GM20431 (cell line): Measurements from ENCODE around the gene SRRM5.
"Not testable (repeated sequence)": the region's sequence is repeated elsewhere in the genome, so short reads cannot be mapped to it uniquely, and the experiment has no call there.

Experiments used
- in situ Hi-C: fragments of 300-500 bp; cut with MseI, MboI; formaldehyde crosslinking; loops from one replicate; pipeline ENCODE4 v1.15.0; 2020; ENCODE audit warnings: low sequenced_read_pairs; ENCODE audit not compliant: unreplicated experiment

SRRM5 gene

GRCh38 chr19:43611788-43612187, at the start of gene SRRM5:
Gene SRRM5 (plus strand): TSS chr19:43612088. CDS start chr19:43612122, 34 bp downstream.
- in situ Hi-C loops = no loop called here

GRCh38 chr19:43562226-43562697, 49.6 kb upstream of the SRRM5 start:
- in situ Hi-C loops = no loop called here

GRCh38 chr19:43562698-43563241, 49.1 kb upstream of the SRRM5 start:
- in situ Hi-C loops = no loop called here

- in situ Hi-C loops = no loop called here
Measured at GRCh38 chr19:43563816-43564457, 48.0 kb upstream of the SRRM5 start.

GRCh38 chr19:43564800-43565199, 47.1 kb upstream of the SRRM5 start:
- in situ Hi-C loops = no loop called here

- in situ Hi-C loops = no loop called here
Measured at GRCh38 chr19:43569657-43570056, 42.2 kb upstream of the SRRM5 start.

- in situ Hi-C loops = no loop called here
Measured at GRCh38 chr19:43570174-43570791, 41.6 kb upstream of the SRRM5 start.

- in situ Hi-C loops = no loop called here
Measured at GRCh38 chr19:43572171-43572588, 39.7 kb upstream of the SRRM5 start.

- in situ Hi-C loops = no loop called here
Measured at GRCh38 chr19:43574424-43575155, 37.3 kb upstream of the SRRM5 start.

- in situ Hi-C loops = no loop called here
Measured at GRCh38 chr19:43575156-43575950, 36.5 kb upstream of the SRRM5 start, which contains the start of the genes PINLYP and XRCC1. Gene PINLYP (plus strand): TSS chr19:43575801. CDS start chr19:43577192, 1,391 bp downstream. Gene XRCC1 (minus strand): TSS chr19:43575527. CDS start chr19:43575458, 69 bp downstream.

- in situ Hi-C loops = no loop called here
Measured at GRCh38 chr19:43575955-43576878, 35.7 kb upstream of the SRRM5 start.

- in situ Hi-C loops = no loop called here
Measured at GRCh38 chr19:43578787-43579186, 33.1 kb upstream of the SRRM5 start.

- in situ Hi-C loops = no loop called here
Measured at GRCh38 chr19:43581467-43581866, 30.4 kb upstream of the SRRM5 start.

- in situ Hi-C loops = no loop called here
Measured at GRCh38 chr19:43582495-43582894, 29.4 kb upstream of the SRRM5 start.

GRCh38 chr19:43584484-43584883, 27.4 kb upstream of the SRRM5 start:
- in situ Hi-C loops = no loop called here

- in situ Hi-C loops = no loop called here
Measured at GRCh38 chr19:43586346-43586745, 25.5 kb upstream of the SRRM5 start.

- in situ Hi-C loops = not testable (repeated sequence)
Measured at GRCh38 chr19:43587029-43587428, 24.9 kb upstream of the SRRM5 start.

- in situ Hi-C loops = no loop called here
Measured at GRCh38 chr19:43589277-43589676, 22.6 kb upstream of the SRRM5 start.

- in situ Hi-C loops = no loop called here
Measured at GRCh38 chr19:43589678-43590077, 22.2 kb upstream of the SRRM5 start.
